Smooth muscle cell (in vitro differentiated cells): ENCODE results near the gene PIP5K1B. TPM values are rescaled to one million over a fixed set of nuclear protein-coding genes. Genes with fewer than 3 reads are reported as not detected.

Experiments used
- DNase-seq: peaks from one replicate; lab custom pipeline; 2025; ENCODE audit not compliant: unreplicated experiment; lab: John Stamatoyannopoulos, UW
- H2AFZ ChIP-seq: fragments of 200-600 bp; sonication (generic); 2 replicates; pipeline ENCODE4 v1.6.0; 2016; ENCODE audit warnings: antibody characterized with exemption, low read depth, mild to moderate bottlenecking
- H3F3A ChIP-seq: fragments of 200-600 bp; sonication (generic); 2 replicates; pipeline ENCODE4 v1.6.0; 2017; ENCODE audit warnings: antibody characterized with exemption, low read depth
- H3K27ac ChIP-seq: fragments of 200-600 bp; sonication (generic); 2 replicates; pipeline ENCODE4 v1.5.1; 2016; ENCODE audit warnings: low read depth, mild to moderate bottlenecking
- H3K27me3 ChIP-seq: fragments of 200-600 bp; sonication (generic); 2 replicates; pipeline ENCODE4 v1.6.1; 2016; ENCODE audit warnings: low read depth, mild to moderate bottlenecking
- H3K36me3 ChIP-seq: fragments of 200-600 bp; sonication (generic); 2 replicates; pipeline ENCODE4 v1.5.1; 2016; ENCODE audit warnings: low read depth
- H3K4me1 ChIP-seq: fragments of 200-600 bp; sonication (generic); 2 replicates; pipeline ENCODE4 v1.5.1; 2016; ENCODE audit warnings: low read depth
- H3K4me2 ChIP-seq: fragments of 200-600 bp; sonication (generic); 2 replicates; pipeline ENCODE4 v1.6.0; 2016; ENCODE audit warnings: mild to moderate bottlenecking
- H3K4me3 ChIP-seq: fragments of 200-600 bp; sonication (generic); 2 replicates; pipeline ENCODE4 v1.5.1; 2016; ENCODE audit warnings: mild to moderate bottlenecking
- H3K79me2 ChIP-seq: fragments of 200-600 bp; sonication (generic); 2 replicates; pipeline ENCODE4 v1.6.0; 2016; ENCODE audit warnings: low read depth, mild to moderate bottlenecking
- H3K9ac ChIP-seq: fragments of 200-600 bp; sonication (generic); 2 replicates; pipeline ENCODE4 v1.6.0; 2016; ENCODE audit warnings: low read depth
- H3K9me3 ChIP-seq: fragments of 200-600 bp; sonication (generic); replicated peaks from 2 replicates; pipeline ENCODE4 v1.5.1; 2016; ENCODE audit warnings: low read depth
- H4K20me1 ChIP-seq: fragments of 200-600 bp; sonication (generic); 2 replicates; pipeline ENCODE4 v1.6.0; 2016; ENCODE audit warnings: low read depth
- WGBS: methylation state at CpG from one replicate; pipeline ENCODE4 v1.1.7; 2016; ENCODE audit warnings: low lambda C conversion rate; 5-methylcytosine and 5-hydroxymethylcytosine counted together
- polyA plus RNA-seq: library from polyadenylated mRNA; unstranded; fragments of >200 nt; fragmentation: Nextera tagmentation; extraction: Ambion mirVana; gene quantifications from 2 replicates; pipeline ENCODE4 v1.2.1, GENCODE V29; 2016
- total RNA-seq: library from RNA; depleted of rRNA; stranded (reverse); fragments of >200 nt; gene quantifications from 2 replicates; pipeline ENCODE4 v1.2.3, GENCODE V29; 2014
- TF ChIP-seq, protein P1 (sequence below): fragments of 200-600 bp; sonication (generic); IDR thresholded peaks from 2 replicates; pipeline ENCODE4 v1.5.1; 2017; ENCODE audit warnings: borderline replicate concordance, mild to moderate bottlenecking, antibody characterized with exemption; ENCODE audit not compliant: insufficient read depth, poor library complexity, severe bottlenecking

Gene PIP5K1B
- total and polyA plus RNA-seq, 2 experiments from 2014 or later: not detected

DNA sequence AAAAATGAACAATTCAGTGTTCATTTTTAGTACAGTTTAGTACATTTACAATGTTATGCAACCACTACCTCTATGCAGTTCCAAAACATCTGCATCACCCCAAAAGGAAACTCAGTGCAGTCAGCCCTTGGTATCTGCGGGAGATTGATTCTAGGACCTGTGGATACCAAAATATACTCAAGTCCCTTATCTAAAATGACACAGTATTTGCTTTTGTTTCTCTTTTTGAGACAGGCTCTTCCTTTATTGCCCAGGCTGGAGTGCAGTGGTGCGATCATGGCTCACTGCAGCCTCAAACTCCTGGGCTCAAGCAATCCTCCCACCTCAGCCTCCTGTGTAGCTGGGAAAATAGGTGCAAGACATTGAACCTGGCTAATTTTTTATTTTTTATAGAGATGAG lies 114.0 kb downstream of the PIP5K1B start:
- H2AFZ ChIP-seq: no peak overlapping the region
- H3K27ac ChIP-seq: no peak overlapping the region
- DNase-seq: no peak
- no peak overlapping the region for H3K4me3 ChIP-seq
- H3K9me3 ChIP-seq: no peaks in the 10 kb centered on the region
- H3K9ac ChIP-seq: no peak overlapping the region
- no peaks in the 10 kb centered on the region for H3K4me1 ChIP-seq
- H3K36me3 ChIP-seq: no peaks in the 10 kb centered on the region
- H3K4me2 ChIP-seq: no peak overlapping the region
- no peaks in the 10 kb centered on the region for H3K27me3 ChIP-seq
- no peaks in the 10 kb centered on the region for H3F3A ChIP-seq
- no peaks in the 10 kb centered on the region for H3K79me2 ChIP-seq
- TF ChIP-seq, protein P1, sequence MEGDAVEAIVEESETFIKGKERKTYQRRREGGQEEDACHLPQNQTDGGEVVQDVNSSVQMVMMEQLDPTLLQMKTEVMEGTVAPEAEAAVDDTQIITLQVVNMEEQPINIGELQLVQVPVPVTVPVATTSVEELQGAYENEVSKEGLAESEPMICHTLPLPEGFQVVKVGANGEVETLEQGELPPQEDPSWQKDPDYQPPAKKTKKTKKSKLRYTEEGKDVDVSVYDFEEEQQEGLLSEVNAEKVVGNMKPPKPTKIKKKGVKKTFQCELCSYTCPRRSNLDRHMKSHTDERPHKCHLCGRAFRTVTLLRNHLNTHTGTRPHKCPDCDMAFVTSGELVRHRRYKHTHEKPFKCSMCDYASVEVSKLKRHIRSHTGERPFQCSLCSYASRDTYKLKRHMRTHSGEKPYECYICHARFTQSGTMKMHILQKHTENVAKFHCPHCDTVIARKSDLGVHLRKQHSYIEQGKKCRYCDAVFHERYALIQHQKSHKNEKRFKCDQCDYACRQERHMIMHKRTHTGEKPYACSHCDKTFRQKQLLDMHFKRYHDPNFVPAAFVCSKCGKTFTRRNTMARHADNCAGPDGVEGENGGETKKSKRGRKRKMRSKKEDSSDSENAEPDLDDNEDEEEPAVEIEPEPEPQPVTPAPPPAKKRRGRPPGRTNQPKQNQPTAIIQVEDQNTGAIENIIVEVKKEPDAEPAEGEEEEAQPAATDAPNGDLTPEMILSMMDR: no peak
- WGBS: 97% methylated on average over 2 of the region's 2 CpGs
- H4K20me1 ChIP-seq: no peaks in the 10 kb centered on the region

DNA sequence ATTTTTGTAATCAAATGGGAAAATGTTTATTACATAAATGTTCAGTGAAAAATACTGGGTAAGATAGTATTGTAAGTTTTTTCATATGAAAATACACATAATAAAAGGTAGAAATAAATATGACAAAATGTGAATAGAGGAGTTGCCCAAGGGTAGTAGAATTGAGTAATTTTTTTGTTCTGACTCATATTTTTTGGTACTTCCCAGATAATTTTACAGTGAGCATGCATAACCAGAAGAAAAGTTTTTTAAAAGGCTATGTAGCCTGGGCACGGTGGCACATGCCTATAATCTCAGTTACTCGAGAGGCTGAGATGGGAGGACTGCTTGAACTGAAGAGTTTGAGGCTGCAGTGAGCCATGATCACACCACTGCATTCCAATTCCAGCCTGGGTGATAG lies 116.9 kb downstream of the PIP5K1B start:
- no peaks in the 10 kb centered on the region for H3K36me3 ChIP-seq
- no peak for DNase-seq
- TF ChIP-seq, protein P1: no peak

DNA sequence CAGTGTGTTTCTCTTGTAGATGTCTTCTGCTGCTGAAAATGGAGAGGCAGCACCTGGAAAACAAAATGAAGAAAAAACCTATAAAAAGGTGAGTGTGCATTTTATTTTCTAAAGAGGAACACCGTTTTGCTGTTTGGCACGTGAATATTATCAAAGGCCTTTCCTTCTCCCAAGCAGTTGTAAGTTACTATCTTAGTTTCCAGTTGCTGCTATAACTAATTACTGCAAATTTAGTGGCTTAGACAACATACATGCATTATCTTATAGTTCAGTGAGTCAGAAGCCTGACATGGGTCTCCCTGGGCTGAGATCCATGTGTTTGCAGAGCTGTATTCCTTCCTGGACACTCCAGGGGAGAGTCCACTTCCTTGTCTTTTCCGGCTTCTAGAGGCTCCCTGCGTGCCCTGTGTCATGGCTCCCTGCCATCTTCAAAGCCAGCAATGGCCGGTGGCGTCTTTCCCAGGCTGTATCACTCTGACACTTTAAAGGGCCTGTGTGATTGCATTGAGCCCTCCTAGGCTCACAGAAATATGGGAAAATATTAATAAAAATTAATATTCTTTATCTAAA lies 117.6 kb downstream of the PIP5K1B start:
- Histone ChIP-seq H3K4me2 (no peak overlapping the region), H3K9me3 (no peaks in the 10 kb centered on the region), H3K36me3 (no peaks in the 10 kb centered on the region), H3K79me2 (no peaks in the 10 kb centered on the region), H3F3A (no peaks in the 10 kb centered on the region), H3K9ac (no peak overlapping the region), H4K20me1 (no peaks in the 10 kb centered on the region), H2AFZ (no peak overlapping the region), H3K27ac (no peak overlapping the region), H3K4me3 (no peak overlapping the region), H3K4me1 (no peaks in the 10 kb centered on the region), H3K27me3 (no peaks in the 10 kb centered on the region)
- TF ChIP-seq, protein P1: no peak
- DNase-seq: no peak
- WGBS: 68% methylated on average over 6 of the region's 6 CpGs

More for the DNA sequence above, 116.9 kb downstream of the PIP5K1B start:
- H3K27ac ChIP-seq: no peak overlapping the region
- H3F3A ChIP-seq: no peaks in the 10 kb centered on the region
- H3K27me3 ChIP-seq: no peaks in the 10 kb centered on the region
- no peak overlapping the region for H3K9ac ChIP-seq
- H3K4me2 ChIP-seq: no peak overlapping the region
- no peak overlapping the region for H2AFZ ChIP-seq
- H4K20me1 ChIP-seq: no peaks in the 10 kb centered on the region
- no peaks in the 10 kb centered on the region for H3K79me2 ChIP-seq
- WGBS: 87% methylated on average over 2 of the region's 2 CpGs
- H3K4me3 ChIP-seq: no peak overlapping the region
- no peaks in the 10 kb centered on the region for H3K9me3 ChIP-seq
- H3K4me1 ChIP-seq: no peaks in the 10 kb centered on the region
